Liver (tissue), 9 donors: ENCODE data around the gene CNR2. TPM values are rescaled to one million over a fixed set of nuclear protein-coding genes. Genes with fewer than 3 reads are reported as not detected.

Source experiments
- DNase-seq: peaks from one replicate; pipeline ENCODE4 v3.0.0-alpha.2; 2017; ENCODE audit warnings: low spot score
- H3K27ac ChIP-seq, 2 donors: one replicate each; pipeline ENCODE4 v1.7.0; 2013; ENCODE audit warnings: inconsistent platforms in 2 of 2, low read length in 2 of 2, control low read depth in 1 of 2, low read depth in 1 of 2, mild to moderate bottlenecking in 1 of 2
- H3K27me3 ChIP-seq, 4 donors: one replicate each; pipeline versions ENCODE4 v1.6.1 to v1.7.0; 2013; ENCODE audit warnings: low read length in 3 of 4, inconsistent platforms in 1 of 4, mild to moderate bottlenecking in 1 of 4, moderate library complexity in 1 of 4; ENCODE audit not compliant: control insufficient read depth in 4 of 4, insufficient read depth in 4 of 4
- H3K36me3 ChIP-seq, 4 donors: one replicate each; pipeline versions ENCODE4 v1.6.1 to v1.7.0; 2013; ENCODE audit warnings: low read length in 3 of 4, mild to moderate bottlenecking in 3 of 4, low read depth in 1 of 4, moderate library complexity in 1 of 4; ENCODE audit not compliant: control insufficient read depth in 4 of 4, insufficient read depth in 3 of 4
- H3K4me1 ChIP-seq, 4 donors: one replicate each; pipeline versions ENCODE4 v1.6.1 to v1.7.0; 2013; ENCODE audit warnings: low read length in 3 of 4, mild to moderate bottlenecking in 3 of 4, moderate library complexity in 1 of 4; ENCODE audit not compliant: control insufficient read depth in 4 of 4, insufficient read depth in 4 of 4
- H3K4me3 ChIP-seq, 3 donors: one replicate each; pipeline versions ENCODE4 v1.6.1 to v1.7.0; 2013; ENCODE audit warnings: low read length in 3 of 3, control low read depth in 1 of 3, low read depth in 1 of 3, mild to moderate bottlenecking in 1 of 3
- H3K9ac ChIP-seq, 2 donors: one replicate each; pipeline ENCODE4 v1.7.0; 2013; ENCODE audit warnings: low read length in 2 of 2, mild to moderate bottlenecking in 2 of 2, moderate library complexity in 2 of 2, control low read depth in 1 of 2, low read depth in 1 of 2
- H3K9me3 ChIP-seq, 4 donors: one replicate each; pipeline versions ENCODE4 v1.6.1 to v1.7.0; 2013; ENCODE audit warnings: low read length in 3 of 4; ENCODE audit not compliant: control insufficient read depth in 4 of 4
- ATF3 ChIP-seq: IDR thresholded peaks from 2 replicates; pipeline ENCODE4 v1.6.1; 2016; ENCODE audit warnings: antibody characterized with exemption
- EGR1 ChIP-seq, 2 donors: IDR thresholded peaks; 2 replicates each; pipeline ENCODE4 v1.6.1; 2016 to 2018; ENCODE audit warnings: antibody characterized with exemption in 2 of 2, low read depth in 2 of 2
- GABPA ChIP-seq, 2 donors: IDR thresholded peaks in 1 of 2; conservative IDR thresholded peaks in 1 of 2; 2 replicates each; pipeline ENCODE4 v1.6.1; 2016; ENCODE audit warnings: antibody characterized with exemption in 2 of 2, mild to moderate bottlenecking in 1 of 2, moderate library complexity in 1 of 2
- HNF4A ChIP-seq, 2 donors: conservative IDR thresholded peaks; 2 replicates each; pipeline ENCODE4 v1.6.1; 2016; ENCODE audit warnings: antibody characterized with exemption in 2 of 2, mild to moderate bottlenecking in 2 of 2
- HNF4G ChIP-seq: IDR thresholded peaks from 2 replicates; pipeline ENCODE4 v1.6.1; 2016; ENCODE audit warnings: antibody characterized with exemption
- JUND ChIP-seq, 2 donors: IDR thresholded peaks; 2 replicates each; pipeline ENCODE4 v1.6.1; 2016; ENCODE audit warnings: antibody characterized with exemption in 2 of 2
- MAX ChIP-seq: IDR thresholded peaks from 2 replicates; pipeline ENCODE4 v1.6.1; 2016; ENCODE audit warnings: antibody characterized with exemption
- NR2F2 ChIP-seq: IDR thresholded peaks from 2 replicates; pipeline ENCODE4 v1.6.1; 2016; ENCODE audit warnings: antibody characterized with exemption
- RAD21 ChIP-seq, 2 donors: IDR thresholded peaks; 2 replicates each; pipeline ENCODE4 v1.6.1; 2016; ENCODE audit warnings: antibody characterized with exemption in 2 of 2, mild to moderate bottlenecking in 2 of 2
- REST ChIP-seq: IDR thresholded peaks from 2 replicates; pipeline ENCODE4 v1.6.1; 2016; ENCODE audit warnings: antibody characterized with exemption, mild to moderate bottlenecking
- SP1 ChIP-seq: IDR thresholded peaks from 2 replicates; pipeline ENCODE4 v1.6.1; 2018; ENCODE audit warnings: antibody characterized with exemption, mild to moderate bottlenecking
- TAF1 ChIP-seq: conservative IDR thresholded peaks from 2 replicates; pipeline ENCODE4 v1.6.1; 2016; ENCODE audit warnings: antibody characterized with exemption, mild to moderate bottlenecking
- YY1 ChIP-seq: IDR thresholded peaks from 2 replicates; pipeline ENCODE4 v1.6.1; 2016; ENCODE audit warnings: antibody characterized with exemption, mild to moderate bottlenecking
- ZBTB33 ChIP-seq: IDR thresholded peaks from 2 replicates; pipeline ENCODE4 v1.6.1; 2016; ENCODE audit warnings: antibody characterized with exemption
- WGBS: extraction: QIAGEN DNeasy Blood & Tissue Kit; methylation state at CpG from one replicate; pipeline ENCODE4 v1.1.7; 2013; 5-methylcytosine and 5-hydroxymethylcytosine counted together
- polyA plus RNA-seq, 2 donors: library from polyadenylated mRNA; stranded (reverse) in 1 of 2; unstranded in 1 of 2; fragments of 200-250 nt in 1 of 2; fragments of >200 nt in 1 of 2; fragmentation: Nextera tagmentation in 1 of 2; extraction: Ambion mirVana in 1 of 2; gene quantifications; one replicate each; pipeline versions ENCODE4 v1.2.1 to v1.2.3, GENCODE V29; 2013 to 2015
- total RNA-seq, 2 donors: library from RNA; depleted of rRNA; stranded (reverse); fragments of >200 nt; gene quantifications; one replicate each; pipeline ENCODE4 v1.2.3, GENCODE V29; 2014
- donor health status: healthy.
- donor health status: healthy.
- donor health status: healthy.
- donor health status: healthy.
- donor health status: healthy.

Gene CNR2
- total and polyA plus RNA-seq, 4 donors, result 0.03 to 0.28 (median 0.09) TPM

GRCh38 chr1:23957096-23957495 is 43.9 kb upstream of the CNR2 start:
- Histone ChIP-seq H3K27me3 (no peaks in the 10 kb centered on the region), H3K4me3 (no peak overlapping the region), H3K27ac (no peak overlapping the region), H3K36me3 (no peaks in the 10 kb centered on the region), H3K9me3 (no peaks in the 10 kb centered on the region), H3K9ac (no peak overlapping the region), H3K4me1 (peaks cover 0 to 17% (median 11%) of the 10 kb centered on the region in 4 donors)
- WGBS, result 69% methylated on average over 7 of the region's 7 CpGs
- DNase-seq, result no peak
- TF ChIP-seq SP1, result no peak

- DNase-seq, result no peak
- no peaks in the 10 kb centered on the region for H3K27me3 ChIP-seq
- WGBS, result 81% methylated on average over 3 of the region's 3 CpGs
- H3K4me3 ChIP-seq, result no peak overlapping the region
- peaks cover 0 to 2% (median 0%) of the 10 kb centered on the region in 4 donors for H3K4me1 ChIP-seq
- TF ChIP-seq GABPA (IDR thresholded peaks at IDR 0.05 in 1 of 2, conservative IDR thresholded peaks at IDR 0.05 in 1 of 2), result no peak
- no peak for TF ChIP-seq YY1
- TF ChIP-seq JUND (IDR thresholded peaks at IDR 0.05), result no peak
- TF ChIP-seq ZBTB33, result no peak
- no peak for TF ChIP-seq HNF4G
- TF ChIP-seq EGR1 (IDR thresholded peaks at IDR 0.05; ENCODE audit: low read depth in 2 of 2), result no peak
- no peak for TF ChIP-seq RAD21 (IDR thresholded peaks at IDR 0.05)
- TF ChIP-seq MAX, result no peak
- no peak for TF ChIP-seq HNF4A (conservative IDR thresholded peaks at IDR 0.05)
- TF ChIP-seq TAF1, result no peak
- no peak for TF ChIP-seq SP1
- TF ChIP-seq NR2F2, result no peak
- TF ChIP-seq ATF3, result no peak
- no peak for TF ChIP-seq REST
- no peak overlapping the region for H3K9ac ChIP-seq
- H3K27ac ChIP-seq, result no peak overlapping the region
- no peaks in the 10 kb centered on the region for H3K9me3 ChIP-seq
- H3K36me3 ChIP-seq, result no peaks in the 10 kb centered on the region
These were observed 39.9 kb upstream of the CNR2 start for GRCh38 chr1:23953020-23953419.
